ENCODE results near the gene EPS8. TPM values are rescaled to one million over a fixed set of nuclear protein-coding genes. Genes with fewer than 3 reads are reported as not detected.

EPS8 gene
- polyA plus RNA-seq, 1 of the 3 experiments (the other 2 are of a cell fraction) = 19.8 TPM

DNA sequence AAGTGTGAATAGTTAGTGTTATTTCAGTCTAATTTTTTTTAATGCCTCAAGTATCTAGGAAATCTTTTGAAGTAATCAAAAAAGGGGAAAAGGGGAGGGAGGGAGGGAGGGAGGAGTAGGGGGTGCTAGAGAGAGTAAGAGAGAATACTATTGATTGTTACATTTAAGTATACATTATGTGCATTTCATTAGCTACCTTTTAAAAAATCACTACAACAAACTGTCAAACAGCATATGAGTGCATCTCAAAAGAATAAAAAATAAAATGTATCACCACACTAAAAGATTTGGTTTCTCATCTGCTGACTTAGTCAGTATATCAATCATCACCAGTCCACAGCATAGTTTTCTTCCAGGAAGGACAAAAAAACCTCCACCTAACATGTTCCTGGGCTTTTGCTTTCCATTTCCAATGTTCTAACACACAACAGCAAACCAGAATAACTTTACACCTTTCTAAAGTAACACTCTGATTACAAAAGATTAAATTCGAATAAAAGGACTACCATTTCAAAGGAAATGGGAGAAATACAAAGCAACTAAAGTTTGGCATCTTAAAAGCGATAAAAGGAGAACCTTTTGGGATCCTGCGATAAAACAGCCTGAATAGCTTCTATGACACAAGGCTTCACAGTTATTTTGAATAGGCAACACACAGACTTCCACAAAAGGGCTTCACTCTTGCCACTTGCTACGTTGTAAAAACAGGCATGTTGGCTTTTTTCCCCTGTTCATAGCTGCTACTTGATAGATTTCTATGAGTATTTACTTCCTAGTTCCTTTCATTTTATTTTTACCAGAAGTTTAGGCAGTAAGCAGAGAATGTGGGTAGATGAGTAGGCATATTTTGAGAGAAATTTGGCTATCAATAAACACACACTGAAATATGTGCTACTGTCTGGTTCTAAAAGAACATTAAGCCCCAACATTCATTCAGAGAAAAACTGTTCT lies 160.9 kb downstream of the EPS8 start:
- TF ChIP-seq, protein P1, sequence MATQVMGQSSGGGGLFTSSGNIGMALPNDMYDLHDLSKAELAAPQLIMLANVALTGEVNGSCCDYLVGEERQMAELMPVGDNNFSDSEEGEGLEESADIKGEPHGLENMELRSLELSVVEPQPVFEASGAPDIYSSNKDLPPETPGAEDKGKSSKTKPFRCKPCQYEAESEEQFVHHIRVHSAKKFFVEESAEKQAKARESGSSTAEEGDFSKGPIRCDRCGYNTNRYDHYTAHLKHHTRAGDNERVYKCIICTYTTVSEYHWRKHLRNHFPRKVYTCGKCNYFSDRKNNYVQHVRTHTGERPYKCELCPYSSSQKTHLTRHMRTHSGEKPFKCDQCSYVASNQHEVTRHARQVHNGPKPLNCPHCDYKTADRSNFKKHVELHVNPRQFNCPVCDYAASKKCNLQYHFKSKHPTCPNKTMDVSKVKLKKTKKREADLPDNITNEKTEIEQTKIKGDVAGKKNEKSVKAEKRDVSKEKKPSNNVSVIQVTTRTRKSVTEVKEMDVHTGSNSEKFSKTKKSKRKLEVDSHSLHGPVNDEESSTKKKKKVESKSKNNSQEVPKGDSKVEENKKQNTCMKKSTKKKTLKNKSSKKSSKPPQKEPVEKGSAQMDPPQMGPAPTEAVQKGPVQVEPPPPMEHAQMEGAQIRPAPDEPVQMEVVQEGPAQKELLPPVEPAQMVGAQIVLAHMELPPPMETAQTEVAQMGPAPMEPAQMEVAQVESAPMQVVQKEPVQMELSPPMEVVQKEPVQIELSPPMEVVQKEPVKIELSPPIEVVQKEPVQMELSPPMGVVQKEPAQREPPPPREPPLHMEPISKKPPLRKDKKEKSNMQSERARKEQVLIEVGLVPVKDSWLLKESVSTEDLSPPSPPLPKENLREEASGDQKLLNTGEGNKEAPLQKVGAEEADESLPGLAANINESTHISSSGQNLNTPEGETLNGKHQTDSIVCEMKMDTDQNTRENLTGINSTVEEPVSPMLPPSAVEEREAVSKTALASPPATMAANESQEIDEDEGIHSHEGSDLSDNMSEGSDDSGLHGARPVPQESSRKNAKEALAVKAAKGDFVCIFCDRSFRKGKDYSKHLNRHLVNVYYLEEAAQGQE (IDR thresholded peaks at IDR 0.05; ENCODE audit: low read depth, low read length) = no peak
- no peak for TF ChIP-seq SMC3 (IDR thresholded peaks at IDR 0.05; ENCODE audit: low read depth, low read length)
- TF ChIP-seq, protein P2, sequence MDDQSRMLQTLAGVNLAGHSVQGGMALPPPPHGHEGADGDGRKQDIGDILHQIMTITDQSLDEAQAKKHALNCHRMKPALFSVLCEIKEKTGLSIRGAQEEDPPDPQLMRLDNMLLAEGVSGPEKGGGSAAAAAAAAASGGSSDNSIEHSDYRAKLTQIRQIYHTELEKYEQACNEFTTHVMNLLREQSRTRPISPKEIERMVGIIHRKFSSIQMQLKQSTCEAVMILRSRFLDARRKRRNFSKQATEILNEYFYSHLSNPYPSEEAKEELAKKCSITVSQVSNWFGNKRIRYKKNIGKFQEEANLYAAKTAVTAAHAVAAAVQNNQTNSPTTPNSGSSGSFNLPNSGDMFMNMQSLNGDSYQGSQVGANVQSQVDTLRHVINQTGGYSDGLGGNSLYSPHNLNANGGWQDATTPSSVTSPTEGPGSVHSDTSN (IDR thresholded peaks at IDR 0.05) = peak; percentile 19; the same call in 1 of the 2 replicates
- Histone ChIP-seq H4K20me1 (ENCODE audit: insufficient read depth) (no peaks in the 10 kb centered on the region), H3K36me3 (replicated peaks in 1 of 2; ENCODE audit: control insufficient read depth in 1 of 2, insufficient read depth in 2 of 2, low read length in 1 of 2) (peaks cover 0 to 12% of the 10 kb centered on the region in 2 experiments), H3K27me3 (ENCODE audit: insufficient read depth) (no peaks in the 10 kb centered on the region), H3K4me3 (ENCODE audit: low read depth in 2 of 2, low read length in 1 of 2) (no peak overlapping the region), H3K4me2 (peak overlapping the region; percentile 55), H3K27ac (ENCODE audit: low read depth in 2 of 2, low read length in 1 of 2) (peak overlapping the region; percentile 82 to 100; a peak in 3 of 4 replicates), H3K9ac (peak overlapping the region; percentile 80; the same call in 1 of the 2 replicates), H3K9me2 (no peaks in the 10 kb centered on the region), H2AFZ (ENCODE audit: low read depth) (no peak overlapping the region; the same call in 1 of the 2 replicates), H3K79me2 (ENCODE audit: insufficient read depth) (no peaks in the 10 kb centered on the region), H3K9me3 (no peaks in the 10 kb centered on the region), H3F3A (replicated peaks; ENCODE audit: insufficient read depth) (peaks cover 56% of the 10 kb centered on the region), H3K4me1 (ENCODE audit: control insufficient read depth in 1 of 2, insufficient read depth in 2 of 2, low read depth in 1 of 2, low read length in 1 of 2) (peaks cover 7 to 38% of the 10 kb centered on the region in 2 experiments)
- 69% methylated on average over 4 of the region's 4 CpGs for WGBS (ENCODE audit: low lambda C conversion rate)
- ChIA-PET POLR2A (no interaction called here), CTCF (no interaction called here)
- DNase-seq = no peak

DNA sequence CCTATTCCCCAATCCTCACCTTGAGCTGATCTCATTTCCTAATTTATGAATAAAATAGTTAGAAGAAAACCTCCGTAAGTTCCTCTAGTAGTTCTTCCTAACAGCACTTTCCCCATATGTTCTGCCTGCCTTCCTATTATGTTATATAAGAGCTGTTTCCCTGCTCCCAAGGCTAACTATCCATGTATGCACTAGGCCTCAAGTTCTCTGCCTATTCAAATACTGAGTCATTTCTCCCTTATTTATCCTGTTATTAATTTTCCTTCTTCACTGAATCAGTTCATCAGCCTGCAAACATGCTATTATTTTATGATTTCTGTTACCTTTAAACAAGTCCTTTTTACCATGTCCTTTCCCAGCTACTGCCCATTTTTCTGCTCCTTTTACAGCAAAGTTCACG lies 164.1 kb downstream of the EPS8 start:
- Histone ChIP-seq H3K79me2 (ENCODE audit: insufficient read depth) (no peaks in the 10 kb centered on the region), H3K27ac (ENCODE audit: low read depth in 2 of 2, low read length in 1 of 2) (no peak overlapping the region; a peak in 1 of 4 replicates), H3K4me3 (ENCODE audit: low read depth in 2 of 2, low read length in 1 of 2) (no peak overlapping the region), H3K9ac (no peak overlapping the region), H4K20me1 (ENCODE audit: insufficient read depth) (no peaks in the 10 kb centered on the region), H2AFZ (ENCODE audit: low read depth) (no peak overlapping the region), H3K4me2 (no peak overlapping the region), H3K9me2 (no peaks in the 10 kb centered on the region), H3F3A (replicated peaks; ENCODE audit: insufficient read depth) (peaks cover 28% of the 10 kb centered on the region), H3K27me3 (ENCODE audit: insufficient read depth) (no peaks in the 10 kb centered on the region), H3K4me1 (ENCODE audit: control insufficient read depth in 1 of 2, insufficient read depth in 2 of 2, low read depth in 1 of 2, low read length in 1 of 2) (peaks cover 0 to 22% of the 10 kb centered on the region in 2 experiments; a peak in 3 of 4 replicates), H3K9me3 (no peaks in the 10 kb centered on the region), H3K36me3 (replicated peaks in 1 of 2; ENCODE audit: control insufficient read depth in 1 of 2, insufficient read depth in 2 of 2, low read length in 1 of 2) (peaks cover 0 to 41% of the 10 kb centered on the region in 2 experiments)
- CTCF ChIA-PET = interaction anchor here (1.0 kb wide), 1 partner anchor 232 kb away, joined by 4 read pairs; no protein-coding TSS in a partner anchor
- POLR2A ChIA-PET = no interaction called here
- WGBS (ENCODE audit: low lambda C conversion rate) = 98% methylated on average over 2 of the region's 2 CpGs
- no peak for DNase-seq
- TF ChIP-seq MXI1 (IDR thresholded peaks at IDR 0.05; ENCODE audit: low read depth, low read length) = no peak
- TF ChIP-seq, protein P3, sequence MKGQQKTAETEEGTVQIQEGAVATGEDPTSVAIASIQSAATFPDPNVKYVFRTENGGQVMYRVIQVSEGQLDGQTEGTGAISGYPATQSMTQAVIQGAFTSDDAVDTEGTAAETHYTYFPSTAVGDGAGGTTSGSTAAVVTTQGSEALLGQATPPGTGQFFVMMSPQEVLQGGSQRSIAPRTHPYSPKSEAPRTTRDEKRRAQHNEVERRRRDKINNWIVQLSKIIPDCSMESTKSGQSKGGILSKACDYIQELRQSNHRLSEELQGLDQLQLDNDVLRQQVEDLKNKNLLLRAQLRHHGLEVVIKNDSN (IDR thresholded peaks at IDR 0.05; ENCODE audit: borderline replicate concordance, low read depth) = no peak
- no peak for TF ChIP-seq FOXJ3 (CRISPR knock-in tag; IDR thresholded peaks at IDR 0.05)
- no peak for TF ChIP-seq JUND (IDR thresholded peaks at IDR 0.05)
- TF ChIP-seq TAF1 (IDR thresholded peaks at IDR 0.05; ENCODE audit: borderline replicate concordance, low read depth, low read length) = no peak
- TF ChIP-seq, protein P4, sequence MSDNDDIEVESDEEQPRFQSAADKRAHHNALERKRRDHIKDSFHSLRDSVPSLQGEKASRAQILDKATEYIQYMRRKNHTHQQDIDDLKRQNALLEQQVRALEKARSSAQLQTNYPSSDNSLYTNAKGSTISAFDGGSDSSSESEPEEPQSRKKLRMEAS (IDR thresholded peaks at IDR 0.05; ENCODE audit: low read depth) = no peak
- TF ChIP-seq SMC3 (IDR thresholded peaks at IDR 0.05; ENCODE audit: low read depth, low read length) = no peak
- TF ChIP-seq EP300 (IDR thresholded peaks at IDR 0.05; ENCODE audit: borderline replicate concordance in 1 of 2, low read depth in 1 of 2, low read length in 1 of 2) = no peak
- TF ChIP-seq, protein P5, sequence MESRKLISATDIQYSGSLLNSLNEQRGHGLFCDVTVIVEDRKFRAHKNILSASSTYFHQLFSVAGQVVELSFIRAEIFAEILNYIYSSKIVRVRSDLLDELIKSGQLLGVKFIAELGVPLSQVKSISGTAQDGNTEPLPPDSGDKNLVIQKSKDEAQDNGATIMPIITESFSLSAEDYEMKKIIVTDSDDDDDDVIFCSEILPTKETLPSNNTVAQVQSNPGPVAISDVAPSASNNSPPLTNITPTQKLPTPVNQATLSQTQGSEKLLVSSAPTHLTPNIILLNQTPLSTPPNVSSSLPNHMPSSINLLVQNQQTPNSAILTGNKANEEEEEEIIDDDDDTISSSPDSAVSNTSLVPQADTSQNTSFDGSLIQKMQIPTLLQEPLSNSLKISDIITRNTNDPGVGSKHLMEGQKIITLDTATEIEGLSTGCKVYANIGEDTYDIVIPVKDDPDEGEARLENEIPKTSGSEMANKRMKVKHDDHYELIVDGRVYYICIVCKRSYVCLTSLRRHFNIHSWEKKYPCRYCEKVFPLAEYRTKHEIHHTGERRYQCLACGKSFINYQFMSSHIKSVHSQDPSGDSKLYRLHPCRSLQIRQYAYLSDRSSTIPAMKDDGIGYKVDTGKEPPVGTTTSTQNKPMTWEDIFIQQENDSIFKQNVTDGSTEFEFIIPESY (IDR thresholded peaks at IDR 0.05; ENCODE audit: borderline replicate concordance, low read depth) = no peak
- TF ChIP-seq GABPA (IDR thresholded peaks at IDR 0.05; ENCODE audit: low read depth) = no peak
- TF ChIP-seq, protein P6, sequence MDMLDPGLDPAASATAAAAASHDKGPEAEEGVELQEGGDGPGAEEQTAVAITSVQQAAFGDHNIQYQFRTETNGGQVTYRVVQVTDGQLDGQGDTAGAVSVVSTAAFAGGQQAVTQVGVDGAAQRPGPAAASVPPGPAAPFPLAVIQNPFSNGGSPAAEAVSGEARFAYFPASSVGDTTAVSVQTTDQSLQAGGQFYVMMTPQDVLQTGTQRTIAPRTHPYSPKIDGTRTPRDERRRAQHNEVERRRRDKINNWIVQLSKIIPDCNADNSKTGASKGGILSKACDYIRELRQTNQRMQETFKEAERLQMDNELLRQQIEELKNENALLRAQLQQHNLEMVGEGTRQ (IDR thresholded peaks at IDR 0.05; ENCODE audit: borderline replicate concordance, low read depth, low read length) = no peak
- no peak for TF ChIP-seq RXRA (IDR thresholded peaks at IDR 0.05; ENCODE audit: borderline replicate concordance, low read depth)
- no peak for TF ChIP-seq NRF1 (IDR thresholded peaks at IDR 0.05; ENCODE audit: low read depth, low read length)
- TF ChIP-seq POLR2AphosphoS5 (IDR thresholded peaks at IDR 0.05; ENCODE audit: low read depth, low read length) = no peak

Data from SK-N-SH (cell line).